GM18867 (cell line): Measurements from ENCODE around the gene BFSP2.
"Not testable (repeated sequence)": the region's sequence is repeated elsewhere in the genome, so short reads cannot be mapped to it uniquely, and the experiment has no call there.

ENCODE experiments used
- ATAC-seq: cut with Tn5 transposase; IDR thresholded peaks from one replicate; pipeline ENCODE4 v1.9.1; 2021; ENCODE audit warnings: mild to moderate bottlenecking, moderate library complexity; ENCODE audit not compliant: unreplicated experiment

Gene BFSP2

GRCh38 chr3:133475245-133476010, 75.6 kb downstream of the BFSP2 start:
- peak; percentile 76 for ATAC-seq

GRCh38 chr3:133476971-133477375, 77.1 kb downstream of the BFSP2 start:
- no peak for ATAC-seq

GRCh38 chr3:133477487-133477886, 77.6 kb downstream of the BFSP2 start:
- peak; percentile 50 for ATAC-seq

GRCh38 chr3:133478624-133479023, 78.8 kb downstream of the BFSP2 start:
- ATAC-seq = no peak

GRCh38 chr3:133479401-133479800, 79.5 kb downstream of the BFSP2 start:
- ATAC-seq = no peak

- ATAC-seq = peak; percentile 54
Measured at GRCh38 chr3:133479895-133480669, 80.2 kb downstream of the BFSP2 start.

GRCh38 chr3:133482474-133482873, 82.6 kb downstream of the BFSP2 start:
- not testable (repeated sequence) for ATAC-seq

GRCh38 chr3:133486658-133487057, 86.8 kb downstream of the BFSP2 start:
- ATAC-seq = no peak

- ATAC-seq = no peak
Measured at GRCh38 chr3:133487204-133487603, 87.3 kb downstream of the BFSP2 start.

- no peak for ATAC-seq
Measured at GRCh38 chr3:133487920-133488540, 88.2 kb downstream of the BFSP2 start.

- no peak for ATAC-seq
Measured at GRCh38 chr3:133488785-133489367, 89.0 kb downstream of the BFSP2 start.

- no peak for ATAC-seq
Measured at GRCh38 chr3:133489466-133490085, 89.7 kb downstream of the BFSP2 start.

GRCh38 chr3:133490468-133491351, 90.9 kb downstream of the BFSP2 start:
- peak; percentile 87 for ATAC-seq

GRCh38 chr3:133491481-133492059, 91.7 kb downstream of the BFSP2 start:
- peak; percentile 20 for ATAC-seq

GRCh38 chr3:133492159-133492741, 92.4 kb downstream of the BFSP2 start:
- no peak for ATAC-seq

GRCh38 chr3:133494469-133494868, 94.6 kb downstream of the BFSP2 start:
- no peak for ATAC-seq

GRCh38 chr3:133502542-133502941, 102.7 kb downstream of the BFSP2 start:
- not testable (repeated sequence) for ATAC-seq

- ATAC-seq = no peak
Measured at GRCh38 chr3:133503409-133503808, 103.6 kb downstream of the BFSP2 start.

GRCh38 chr3:133504736-133505135, 104.9 kb downstream of the BFSP2 start:
- ATAC-seq = no peak
